DOHH2 (cell line): Measurements from ENCODE around the gene CALB2.

ENCODE experiments used
- EZH2phosphoT487 ChIP-seq: fragments of 200-600 bp; sonication (generic); IDR thresholded peaks from 2 replicates; pipeline ENCODE4 v1.6.1; 2017; ENCODE audit warnings: borderline replicate concordance, mild to moderate bottlenecking, antibody characterized with exemption, low read length, moderate library complexity, mixed read lengths
- TF ChIP-seq, protein P1 (sequence below): fragments of 200-600 bp; sonication (generic); IDR thresholded peaks from one replicate; pipeline ENCODE4 v1.5.1; 2014; ENCODE audit warnings: antibody characterized with exemption, mild to moderate bottlenecking, low read depth, low read length; ENCODE audit not compliant: poor library complexity, severe bottlenecking

DNA sequence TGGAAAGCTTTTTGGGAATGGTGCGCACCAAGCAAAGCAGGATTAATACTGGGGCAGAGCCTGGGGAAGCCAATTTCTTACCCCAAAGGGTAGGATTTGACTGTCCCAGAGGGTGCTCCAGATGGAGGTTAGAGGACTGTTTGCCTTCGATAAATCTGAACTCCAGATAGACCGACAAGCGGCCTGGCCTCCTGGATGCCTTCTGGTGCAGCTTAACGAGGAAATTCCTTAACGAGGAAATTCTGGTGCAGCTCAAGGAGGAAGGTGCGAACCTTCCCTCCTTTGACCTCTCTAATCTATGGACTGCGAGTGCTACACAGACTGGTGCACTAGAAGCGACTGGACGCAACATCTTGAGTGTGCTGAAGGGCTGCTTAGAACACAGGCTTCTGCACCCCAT, 6.5 kb downstream of the CALB2 start:
- TF ChIP-seq, protein P1, sequence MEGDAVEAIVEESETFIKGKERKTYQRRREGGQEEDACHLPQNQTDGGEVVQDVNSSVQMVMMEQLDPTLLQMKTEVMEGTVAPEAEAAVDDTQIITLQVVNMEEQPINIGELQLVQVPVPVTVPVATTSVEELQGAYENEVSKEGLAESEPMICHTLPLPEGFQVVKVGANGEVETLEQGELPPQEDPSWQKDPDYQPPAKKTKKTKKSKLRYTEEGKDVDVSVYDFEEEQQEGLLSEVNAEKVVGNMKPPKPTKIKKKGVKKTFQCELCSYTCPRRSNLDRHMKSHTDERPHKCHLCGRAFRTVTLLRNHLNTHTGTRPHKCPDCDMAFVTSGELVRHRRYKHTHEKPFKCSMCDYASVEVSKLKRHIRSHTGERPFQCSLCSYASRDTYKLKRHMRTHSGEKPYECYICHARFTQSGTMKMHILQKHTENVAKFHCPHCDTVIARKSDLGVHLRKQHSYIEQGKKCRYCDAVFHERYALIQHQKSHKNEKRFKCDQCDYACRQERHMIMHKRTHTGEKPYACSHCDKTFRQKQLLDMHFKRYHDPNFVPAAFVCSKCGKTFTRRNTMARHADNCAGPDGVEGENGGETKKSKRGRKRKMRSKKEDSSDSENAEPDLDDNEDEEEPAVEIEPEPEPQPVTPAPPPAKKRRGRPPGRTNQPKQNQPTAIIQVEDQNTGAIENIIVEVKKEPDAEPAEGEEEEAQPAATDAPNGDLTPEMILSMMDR: no peak
- no peak for TF ChIP-seq EZH2phosphoT487
